Activated CD4-positive, alpha-beta T cell treated with anti-CD3 and anti-CD28 coated beads, Interleukin-2, amount 10 ng/mL, durations not matched to agents 24 days and 14 days (primary cell): ENCODE data around the gene ZBTB39. TPM values are rescaled to one million over a fixed set of nuclear protein-coding genes. Genes with fewer than 3 reads are reported as not detected.
"Not testable (repeated sequence)": the region's sequence is repeated elsewhere in the genome, so short reads cannot be mapped to it uniquely, and the experiment has no call there.

Experiments
- DNase-seq: peaks from one replicate; pipeline ENCODE4 v3.0.0; 2022
- H3K27ac Mint-ChIP-seq: one replicate; pipeline ENCODE4 v1.8.0; 2022; ENCODE audit warnings: mild to moderate bottlenecking, mixed read lengths
- H3K27me3 Mint-ChIP-seq: one replicate; pipeline ENCODE4 v1.8.0; 2022; ENCODE audit warnings: mixed read lengths
- H3K36me3 Mint-ChIP-seq: one replicate; pipeline ENCODE4 v1.8.0; 2022; ENCODE audit warnings: low read depth, mild to moderate bottlenecking, mixed read lengths
- H3K4me1 Mint-ChIP-seq: one replicate; pipeline ENCODE4 v1.8.0; 2021; ENCODE audit warnings: mixed read lengths
- H3K4me3 Mint-ChIP-seq: one replicate; pipeline ENCODE4 v1.8.0; 2022; ENCODE audit warnings: mild to moderate bottlenecking, moderate library complexity, mixed read lengths
- H3K9me3 Mint-ChIP-seq: one replicate; pipeline ENCODE4 v1.8.0; 2021; ENCODE audit warnings: mixed read lengths
- intact Hi-C: fragments of 100-400 bp; cut with micrococcal nuclease; formaldehyde crosslinking; loops from one replicate; pipeline ENCODE4 v1.15.1; 2023
- total RNA-seq: library from RNA; stranded (reverse); gene quantifications from 2 replicates; pipeline ENCODE4 v1.2.3, GENCODE V29; 2022

Gene ZBTB39
- total RNA-seq, 1 donor from 2014 or later: 11.0 TPM

- DNase-seq, H3K36me3 Mint-ChIP-seq, intact Hi-C loops, H3K9me3 Mint-ChIP-seq, H3K4me3 Mint-ChIP-seq, H3K27ac Mint-ChIP-seq, H3K4me1 Mint-ChIP-seq: not testable (repeated sequence)
- peaks cover 16% of the 10 kb centered on the region for H3K27me3 Mint-ChIP-seq
These were observed 37.4 kb downstream of the ZBTB39 start for GRCh38 chr12:56968910-56969309.

- H3K4me1 Mint-ChIP-seq, H3K27ac Mint-ChIP-seq, DNase-seq, H3K9me3 Mint-ChIP-seq, H3K4me3 Mint-ChIP-seq, H3K36me3 Mint-ChIP-seq, intact Hi-C loops: not testable (repeated sequence)
- H3K27me3 Mint-ChIP-seq: peaks cover 16% of the 10 kb centered on the region
These were observed 40.2 kb downstream of the ZBTB39 start for GRCh38 chr12:56965997-56966642.

DNA sequence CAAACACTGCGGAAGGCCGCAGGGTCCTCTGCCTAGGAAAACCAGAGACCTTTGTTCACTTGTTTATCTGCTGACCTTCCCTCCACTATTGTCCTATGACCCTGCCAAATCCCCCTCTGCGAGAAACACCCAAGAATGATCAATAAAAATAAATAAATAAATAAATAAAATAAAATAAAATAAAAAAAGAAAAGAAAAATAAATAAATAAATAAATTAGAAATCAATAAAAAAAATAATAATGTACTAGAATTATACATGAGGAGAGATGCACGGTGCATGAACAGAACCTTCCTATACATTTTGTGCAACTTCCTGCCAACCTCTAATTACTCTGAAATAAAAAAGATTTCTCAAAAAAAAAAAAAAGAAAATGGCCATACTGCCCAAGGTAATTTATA, 41.2 kb downstream of the ZBTB39 start:
- intact Hi-C loops, DNase-seq, H3K4me3 Mint-ChIP-seq, H3K36me3 Mint-ChIP-seq, H3K4me1 Mint-ChIP-seq, H3K27ac Mint-ChIP-seq, H3K9me3 Mint-ChIP-seq: not testable (repeated sequence)
- H3K27me3 Mint-ChIP-seq: peaks cover 16% of the 10 kb centered on the region

GRCh38 chr12:56963557-56963956, 42.8 kb downstream of the ZBTB39 start:
- H3K27ac Mint-ChIP-seq, H3K4me3 Mint-ChIP-seq, H3K9me3 Mint-ChIP-seq, H3K4me1 Mint-ChIP-seq, DNase-seq, intact Hi-C loops, H3K36me3 Mint-ChIP-seq: not testable (repeated sequence)
- H3K27me3 Mint-ChIP-seq: peaks cover 17% of the 10 kb centered on the region

- intact Hi-C loops, H3K36me3 Mint-ChIP-seq, H3K4me1 Mint-ChIP-seq, H3K4me3 Mint-ChIP-seq, H3K9me3 Mint-ChIP-seq, H3K27ac Mint-ChIP-seq, DNase-seq: not testable (repeated sequence)
- H3K27me3 Mint-ChIP-seq: peaks cover 17% of the 10 kb centered on the region
These were observed 44.1 kb downstream of the ZBTB39 start for GRCh38 chr12:56962247-56962646.

DNA sequence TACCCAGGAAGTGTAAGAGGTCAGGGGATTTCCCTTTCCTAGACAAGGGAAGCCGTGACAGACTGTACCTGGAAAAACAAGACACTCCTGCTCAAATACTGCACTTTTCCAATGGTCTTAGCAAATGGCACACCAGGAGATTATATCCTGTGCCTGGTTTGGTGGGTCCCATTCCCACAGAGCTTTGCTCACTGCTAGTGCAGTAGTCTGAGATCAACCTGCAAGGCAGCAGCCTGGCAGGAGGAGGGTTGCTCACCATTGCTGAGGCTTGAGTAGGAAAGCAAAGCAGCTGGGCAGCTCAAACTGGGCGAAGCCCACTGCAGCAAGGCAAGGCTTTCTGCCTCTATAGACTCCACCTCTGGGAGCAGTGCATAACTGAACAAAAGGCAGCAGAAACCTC, 47.9 kb downstream of the ZBTB39 start:
- H3K36me3 Mint-ChIP-seq: no peaks in the 10 kb centered on the region
- intact Hi-C loops: no loop called here
- H3K4me3 Mint-ChIP-seq: no peak overlapping the region
- no peak for DNase-seq
- H3K27ac Mint-ChIP-seq: no peak overlapping the region
- no peaks in the 10 kb centered on the region for H3K9me3 Mint-ChIP-seq
- peaks cover 17% of the 10 kb centered on the region for H3K27me3 Mint-ChIP-seq
- no peaks in the 10 kb centered on the region for H3K4me1 Mint-ChIP-seq

GRCh38 chr12:56957229-56958052, 48.9 kb downstream of the ZBTB39 start, which contains the start of gene RDH16:
TSS of gene RDH16 (minus strand) at chr12:56957608. CDS start at chr12:56957462, 146 bp downstream.
- Mint-ChIP-seq H3K4me1 (no peaks in the 10 kb centered on the region), H3K36me3 (no peaks in the 10 kb centered on the region), H3K27me3 (peaks cover 17% of the 10 kb centered on the region), H3K27ac (no peak within 1 kb of the TSS), H3K9me3 (no peaks in the 10 kb centered on the region), H3K4me3 (no peak within 1 kb of the TSS)
- no peak for DNase-seq
- intact Hi-C loops: no loop called here

- H3K9me3 Mint-ChIP-seq: no peaks in the 10 kb centered on the region
These were observed 50.6 kb downstream of the ZBTB39 start for GRCh38 chr12:56955631-56956256.

DNA sequence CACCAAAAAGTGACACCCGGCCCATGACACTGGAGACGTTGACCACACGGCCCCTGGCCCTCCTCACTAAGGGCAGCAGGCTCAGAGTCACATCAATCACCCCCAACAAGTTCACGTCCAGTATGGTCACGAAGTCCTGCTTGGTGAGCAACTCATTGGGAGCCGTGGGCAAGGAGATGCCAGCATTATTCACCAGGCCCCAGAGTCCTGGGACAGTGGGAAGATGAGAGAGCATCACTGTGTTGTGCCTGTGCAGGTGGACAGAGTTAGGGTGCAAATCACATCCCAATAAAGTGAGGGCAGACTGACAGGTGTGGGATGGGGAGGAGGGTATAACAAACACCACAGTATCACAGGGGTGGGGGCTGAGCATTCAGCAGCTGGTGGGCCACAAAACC, 51.4 kb downstream of the ZBTB39 start:
- Mint-ChIP-seq H3K9me3 (no peaks in the 10 kb centered on the region), H3K4me1 (no peaks in the 10 kb centered on the region), H3K36me3 (no peaks in the 10 kb centered on the region), H3K27me3 (peaks cover 4% of the 10 kb centered on the region), H3K4me3 (no peak overlapping the region), H3K27ac (no peak overlapping the region)
- DNase-seq: peak; percentile 39
- intact Hi-C loops: no loop called here

More at GRCh38 chr12:56955631-56956256, 50.6 kb downstream of the ZBTB39 start:
- no peak for DNase-seq
- Mint-ChIP-seq H3K27ac (no peak overlapping the region), H3K4me1 (no peaks in the 10 kb centered on the region), H3K4me3 (no peak overlapping the region), H3K36me3 (no peaks in the 10 kb centered on the region), H3K27me3 (peaks cover 7% of the 10 kb centered on the region)
- intact Hi-C loops: no loop called here

DNA sequence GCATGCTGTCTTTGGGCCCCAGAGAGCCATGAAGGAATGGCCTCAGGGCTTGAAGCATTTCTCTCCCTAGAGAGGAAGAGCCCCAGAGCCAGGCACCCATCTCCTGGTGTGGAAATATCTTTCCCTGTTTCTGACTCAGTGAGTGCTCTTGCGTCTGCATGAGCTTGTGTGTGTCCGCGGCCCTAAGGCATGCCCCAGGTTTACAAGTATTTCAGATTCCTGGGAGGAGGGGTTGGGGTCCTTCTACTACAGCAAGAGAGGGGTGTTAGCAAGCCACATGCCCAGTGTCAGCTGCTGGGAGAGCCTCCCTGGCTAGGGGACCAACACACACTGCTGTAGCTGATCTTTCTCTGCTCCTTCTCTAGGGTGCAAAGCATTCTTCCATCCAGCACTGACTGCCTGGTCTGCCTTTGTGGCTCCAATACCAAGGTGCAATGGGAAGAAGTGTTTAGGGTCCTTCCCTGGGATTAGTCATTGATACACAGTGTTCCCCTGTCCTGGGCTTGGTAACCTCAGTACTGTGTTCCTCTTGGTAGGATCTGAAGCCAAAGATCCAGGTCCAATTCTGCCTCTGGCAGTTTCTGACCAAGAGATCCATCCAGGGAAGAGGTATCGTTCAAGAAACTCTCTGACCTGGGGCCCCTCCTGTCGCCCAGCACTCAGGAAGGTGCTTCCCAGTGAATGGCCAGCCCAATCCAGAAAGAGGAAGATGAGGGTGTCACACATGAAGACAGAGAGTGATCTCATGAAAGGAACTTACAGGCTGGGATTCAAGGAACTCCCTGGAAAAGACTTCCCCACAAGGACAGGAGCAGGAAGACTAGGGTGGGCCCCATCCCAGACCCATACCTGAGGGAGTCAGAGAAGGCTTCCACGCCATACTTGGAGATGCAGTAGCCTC, 52.0 kb downstream of the ZBTB39 start:
- peaks cover under 1% of the 10 kb centered on the region for H3K27me3 Mint-ChIP-seq
- no peaks in the 10 kb centered on the region for H3K36me3 Mint-ChIP-seq

GRCh38 chr12:56953314-56953713, 53.0 kb downstream of the ZBTB39 start:
- Mint-ChIP-seq H3K27me3 (no peaks in the 10 kb centered on the region), H3K27ac (no peak overlapping the region), H3K9me3 (no peaks in the 10 kb centered on the region), H3K36me3 (no peaks in the 10 kb centered on the region), H3K4me1 (no peaks in the 10 kb centered on the region), H3K4me3 (no peak overlapping the region)
- no peak for DNase-seq
- intact Hi-C loops: no loop called here

More for the DNA sequence above, 52.0 kb downstream of the ZBTB39 start:
- no peak overlapping the region for H3K27ac Mint-ChIP-seq
- no peak overlapping the region for H3K4me3 Mint-ChIP-seq
- DNase-seq: peak; percentile 45
- no peaks in the 10 kb centered on the region for H3K9me3 Mint-ChIP-seq
- H3K4me1 Mint-ChIP-seq: no peaks in the 10 kb centered on the region
- intact Hi-C loops: no loop called here

DNA sequence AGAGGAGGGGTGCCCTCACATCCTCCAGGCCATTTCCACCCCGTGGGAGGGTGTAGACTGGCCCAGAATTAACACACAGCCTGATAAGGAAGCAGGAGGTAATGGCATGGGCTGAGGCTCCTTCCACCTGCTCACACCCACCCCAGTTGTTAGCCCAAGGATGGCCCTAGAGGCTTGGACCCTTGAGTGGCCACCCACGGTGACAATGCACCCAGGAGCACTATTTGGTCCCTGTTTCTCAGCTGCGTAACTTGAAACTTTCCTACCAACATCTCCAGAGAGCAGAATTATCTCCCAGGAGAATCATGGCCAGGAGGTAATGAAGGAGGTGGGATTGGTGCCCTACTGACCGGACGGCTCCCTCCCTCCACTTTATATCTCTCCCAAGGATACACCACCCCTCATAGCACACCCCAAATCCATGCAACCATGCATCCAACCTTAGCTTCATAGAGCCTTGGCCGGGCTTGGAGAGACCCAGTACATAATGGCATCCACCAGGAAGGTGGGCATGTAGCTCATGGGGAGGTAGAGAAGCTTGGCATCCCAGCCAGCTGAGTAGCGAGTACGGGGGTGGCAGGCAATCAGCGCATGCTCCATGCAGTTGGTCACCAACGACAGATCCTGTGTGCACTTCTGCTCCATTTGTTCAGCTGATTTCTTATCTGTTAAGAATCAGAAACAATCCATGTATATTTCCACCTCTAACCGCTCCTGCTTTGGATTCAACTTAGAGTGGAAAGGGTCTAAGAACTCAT, 54.6 kb downstream of the ZBTB39 start:
- no peaks in the 10 kb centered on the region for H3K36me3 Mint-ChIP-seq

GRCh38 chr12:56948881-56949280, 57.5 kb downstream of the ZBTB39 start:
- Mint-ChIP-seq H3K9me3 (no peaks in the 10 kb centered on the region), H3K4me3 (no peak overlapping the region), H3K4me1 (no peaks in the 10 kb centered on the region), H3K36me3 (no peaks in the 10 kb centered on the region), H3K27ac (no peak overlapping the region), H3K27me3 (peaks cover 23% of the 10 kb centered on the region)
- intact Hi-C loops: no loop called here
- no peak for DNase-seq

More for the DNA sequence above, 54.6 kb downstream of the ZBTB39 start:
- peaks cover 2% of the 10 kb centered on the region for H3K27me3 Mint-ChIP-seq
- no peak overlapping the region for H3K4me3 Mint-ChIP-seq
- no peak for DNase-seq
- no peak overlapping the region for H3K27ac Mint-ChIP-seq
- intact Hi-C loops: no loop called here
- H3K4me1 Mint-ChIP-seq: no peaks in the 10 kb centered on the region
- H3K9me3 Mint-ChIP-seq: no peaks in the 10 kb centered on the region
